GM12872 (cell line): ENCODE results near the gene BHLHA15.
A peak's percentile ranks its signal among the peaks of the same experiment; 100 is the strongest.

Source experiments
- CTCF ChIP-seq: IDR thresholded peaks from 3 replicates; pipeline ENCODE4 v1.5.1; 2011; ENCODE audit warnings: low read depth, mild to moderate bottlenecking, low read length, moderate library complexity; ENCODE audit not compliant: insufficient read depth

The BHLHA15 gene

GRCh38 chr7:98236355-98237185, 25.3 kb downstream of the BHLHA15 start:
- no peak for TF ChIP-seq CTCF

GRCh38 chr7:98238076-98238475, 26.8 kb downstream of the BHLHA15 start:
- no peak for TF ChIP-seq CTCF

GRCh38 chr7:98238976-98239375, 27.7 kb downstream of the BHLHA15 start:
- no peak for TF ChIP-seq CTCF

- TF ChIP-seq CTCF: peak; percentile 84
These were observed 29.9 kb downstream of the BHLHA15 start for GRCh38 chr7:98240961-98241673.

GRCh38 chr7:98241674-98242241, 30.5 kb downstream of the BHLHA15 start:
- no peak for TF ChIP-seq CTCF

GRCh38 chr7:98242342-98242741, 31.1 kb downstream of the BHLHA15 start:
- no peak for TF ChIP-seq CTCF

- TF ChIP-seq CTCF: no peak
These were observed 31.7 kb downstream of the BHLHA15 start for GRCh38 chr7:98242934-98243333.
